Esophagus muscularis mucosa (tissue), 3 donors: ENCODE data around the gene GLT6D1.

Source experiments
- CTCF ChIP-seq, 3 experiments: fragments of 200-600 bp in 2 of 3; fragments of 450-650 bp in 1 of 3; sonication (generic) in 2 of 3; IDR thresholded peaks; one replicate each; pipeline ENCODE4 v1.5.1; 2017 to 2019; ENCODE audit warnings: antibody characterized with exemption in 3 of 3, mild to moderate bottlenecking in 2 of 3, moderate library complexity in 1 of 3
- POLR2A ChIP-seq: fragments of 450-650 bp; IDR thresholded peaks from one replicate; pipeline ENCODE4 v1.6.1; 2017; ENCODE audit warnings: antibody characterized with exemption, moderate library complexity, mild to moderate bottlenecking, low read depth
- POLR2AphosphoS5 ChIP-seq, 2 donors: sonication (generic); formaldehyde crosslinking; IDR thresholded peaks; one replicate each; pipeline ENCODE4 v1.6.1; 2017; ENCODE audit warnings: antibody characterized with exemption in 2 of 2

DNA sequence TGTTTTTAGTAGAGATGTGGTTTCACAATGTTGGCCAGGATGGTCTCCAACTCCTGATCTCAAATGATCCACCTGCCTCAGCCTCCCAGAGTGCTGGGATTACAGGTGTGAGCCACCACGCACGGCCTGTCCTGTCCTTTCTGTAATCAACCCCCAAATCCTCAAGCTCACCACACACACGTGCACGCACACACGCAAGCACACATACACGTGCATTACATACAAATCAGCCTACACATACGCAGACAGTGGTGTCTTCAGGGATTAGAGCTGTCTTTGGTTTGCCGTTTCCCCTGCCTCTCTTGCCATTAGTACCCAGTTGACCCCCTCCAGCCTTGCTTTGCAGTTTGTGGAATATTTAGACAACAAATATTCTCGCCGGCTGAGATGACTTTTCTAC is 6.5 kb downstream of the GLT6D1 start:
- no peak for TF ChIP-seq CTCF (IDR thresholded peaks at IDR 0.05)
- no peak for TF ChIP-seq POLR2AphosphoS5 (IDR thresholded peaks at IDR 0.05)
- TF ChIP-seq POLR2A: no peak
